GM12878 (cell line): ENCODE data around the gene LENG1. TPM values are rescaled to one million over a fixed set of nuclear protein-coding genes. Genes with fewer than 3 reads are reported as not detected.

Source experiments
- CBX5 ChIP-seq: sonication (generic); IDR thresholded peaks from 2 replicates; pipeline ENCODE4 v1.6.1; 2016; ENCODE audit warnings: low read depth, moderate library complexity, mild to moderate bottlenecking, inconsistent platforms
- CTCF ChIP-seq, 3 experiments: IDR thresholded peaks in 2 of 3; conservative IDR thresholded peaks in 1 of 3; 2 replicates each; pipeline ENCODE4 v1.5.1; 2011; ENCODE audit warnings: low read depth in 3 of 3, low read length in 3 of 3, mild to moderate bottlenecking in 3 of 3, control low read depth in 2 of 3, moderate library complexity in 2 of 3, inconsistent platforms in 1 of 3, mixed read lengths in 1 of 3; ENCODE audit not compliant: control insufficient read depth in 2 of 3, insufficient read depth in 1 of 3; ENCODE audit errors: extremely low read depth in 1 of 3
- E2F4 ChIP-seq: IDR thresholded peaks from 2 replicates; pipeline ENCODE4 v1.6.1; 2012; ENCODE audit warnings: low read depth, low read length, improper control_type of control experiment
- JUND ChIP-seq: IDR thresholded peaks from 2 replicates; pipeline ENCODE4 v1.6.1; 2012; ENCODE audit warnings: low read depth, mild to moderate bottlenecking, low read length, improper control_type of control experiment, moderate library complexity
- NFXL1 ChIP-seq: fragments of 450-650 bp; IDR thresholded peaks from 2 replicates; pipeline ENCODE4 v1.6.1; 2017; ENCODE audit warnings: antibody characterized with exemption, mild to moderate bottlenecking, borderline replicate concordance
- NRF1 ChIP-seq: conservative IDR thresholded peaks from 2 replicates; pipeline ENCODE4 v1.6.1; 2011; ENCODE audit warnings: mild to moderate bottlenecking, low read depth, low read length, improper control_type of control experiment
- POLR2AphosphoS5 ChIP-seq: IDR thresholded peaks from 2 replicates; pipeline ENCODE4 v1.6.1; 2011; ENCODE audit warnings: mild to moderate bottlenecking, low read length, inconsistent platforms
- TAF1 ChIP-seq: IDR thresholded peaks from 2 replicates; pipeline ENCODE4 v1.6.1; 2011; ENCODE audit warnings: mild to moderate bottlenecking, low read depth, low read length, borderline replicate concordance
- TBL1XR1 ChIP-seq: IDR thresholded peaks from 2 replicates; pipeline ENCODE4 v1.6.1; 2012; ENCODE audit warnings: low read depth, low read length, improper control_type of control experiment
- USF1 ChIP-seq: IDR thresholded peaks from 2 replicates; pipeline ENCODE4 v1.6.1; 2011; ENCODE audit warnings: borderline replicate concordance, low read depth, mild to moderate bottlenecking, moderate library complexity, mixed read lengths, low read length; ENCODE audit not compliant: insufficient read depth; ENCODE audit errors: extremely low read length
- YBX1 ChIP-seq: fragments of 450-650 bp; IDR thresholded peaks from 2 replicates; pipeline ENCODE4 v1.6.1; 2016; ENCODE audit warnings: antibody characterized with exemption
- YY1 ChIP-seq: IDR thresholded peaks from 2 replicates; pipeline ENCODE4 v1.6.1; 2011; ENCODE audit warnings: low read depth, mild to moderate bottlenecking, low read length
- ZBTB11 ChIP-seq: fragments of 450-650 bp; formaldehyde crosslinking; IDR thresholded peaks from 2 replicates; pipeline ENCODE4 v1.5.0; 2022; ENCODE audit warnings: mild to moderate bottlenecking, missing genetic modification characterization
- ZNF24 ChIP-seq: fragments of 450-650 bp; IDR thresholded peaks from 2 replicates; pipeline ENCODE4 v1.6.1; 2017; ENCODE audit warnings: antibody characterized with exemption, mild to moderate bottlenecking
- polyA plus RNA-seq, 11 experiments: library from polyadenylated mRNA; depleted of rRNA in 4 of 11; unstranded in 6 of 11; stranded (reverse) in 5 of 11; fragments of >200 nt; fragmentation: Nextera tagmentation in 4 of 11; fragmentation: Illumina TruSeq in 1 of 11; extraction: Ambion mirVana in 4 of 11; extraction: Trizol in 1 of 11; gene quantifications; 1 replicate in 1 of 11; 2 replicates in 10 of 11; pipeline versions ENCODE4 v1.2.1 to v1.2.3, GENCODE V29; 2011 to 2016; ENCODE audit warnings: inconsistent platforms in 2 of 11, missing spikeins in 2 of 11, low read depth in 1 of 11
- total RNA-seq, 4 experiments: library from RNA; depleted of rRNA in 3 of 4; stranded (reverse); fragments of >200 nt in 3 of 4; fragmentation: Illumina TruSeq in 1 of 4; extraction: Trizol in 1 of 4; gene quantifications; 2 replicates each; pipeline versions ENCODE4 v1.2.1 to v1.2.3, GENCODE V29; 2013 to 2021
- TF ChIP-seq, protein P1 (sequence below): fragments of 450-650 bp; IDR thresholded peaks from 2 replicates; pipeline ENCODE4 v1.6.1; 2014; ENCODE audit warnings: mild to moderate bottlenecking
- TF ChIP-seq, protein P2 (sequence below): IDR thresholded peaks from 2 replicates; pipeline ENCODE4 v1.6.1; 2012; ENCODE audit warnings: mild to moderate bottlenecking, low read depth, low read length

Gene LENG1
- total and polyA plus RNA-seq, 10 of the 15 experiments (the other 5 are each of a cell fraction or from before 2014, with no cell fraction given): 0.21 to 10.8 (median 5.8) TPM

- TF ChIP-seq, protein P1, sequence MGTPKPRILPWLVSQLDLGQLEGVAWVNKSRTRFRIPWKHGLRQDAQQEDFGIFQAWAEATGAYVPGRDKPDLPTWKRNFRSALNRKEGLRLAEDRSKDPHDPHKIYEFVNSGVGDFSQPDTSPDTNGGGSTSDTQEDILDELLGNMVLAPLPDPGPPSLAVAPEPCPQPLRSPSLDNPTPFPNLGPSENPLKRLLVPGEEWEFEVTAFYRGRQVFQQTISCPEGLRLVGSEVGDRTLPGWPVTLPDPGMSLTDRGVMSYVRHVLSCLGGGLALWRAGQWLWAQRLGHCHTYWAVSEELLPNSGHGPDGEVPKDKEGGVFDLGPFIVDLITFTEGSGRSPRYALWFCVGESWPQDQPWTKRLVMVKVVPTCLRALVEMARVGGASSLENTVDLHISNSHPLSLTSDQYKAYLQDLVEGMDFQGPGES: no peak
- TF ChIP-seq ZBTB11 (CRISPR knock-in tag): no peak
- no peak for TF ChIP-seq TBL1XR1
- TF ChIP-seq YY1: peak; percentile 29
- TF ChIP-seq E2F4: no peak
- TF ChIP-seq POLR2AphosphoS5: peak; percentile 53; the same call in 1 of the 2 replicates
- no peak for TF ChIP-seq USF1
- TF ChIP-seq CTCF (IDR thresholded peaks at IDR 0.05 in 2 of 3, conservative IDR thresholded peaks at IDR 0.05 in 1 of 3; ENCODE audit: control insufficient read depth in 2 of 3, extremely low read depth in 1 of 3, insufficient read depth in 1 of 3, low read depth in 3 of 3, low read length in 3 of 3): peak; percentile 19 to 47 (median 34); a peak in 4 of 6 replicates
- TF ChIP-seq YBX1: no peak
- TF ChIP-seq NRF1: 0 out of 2 replicates have a peak, but pooled peaks have one; percentile 9
- TF ChIP-seq TAF1: 0 out of 2 replicates have a peak, but pooled peaks have one; percentile 13
- TF ChIP-seq, protein P2, sequence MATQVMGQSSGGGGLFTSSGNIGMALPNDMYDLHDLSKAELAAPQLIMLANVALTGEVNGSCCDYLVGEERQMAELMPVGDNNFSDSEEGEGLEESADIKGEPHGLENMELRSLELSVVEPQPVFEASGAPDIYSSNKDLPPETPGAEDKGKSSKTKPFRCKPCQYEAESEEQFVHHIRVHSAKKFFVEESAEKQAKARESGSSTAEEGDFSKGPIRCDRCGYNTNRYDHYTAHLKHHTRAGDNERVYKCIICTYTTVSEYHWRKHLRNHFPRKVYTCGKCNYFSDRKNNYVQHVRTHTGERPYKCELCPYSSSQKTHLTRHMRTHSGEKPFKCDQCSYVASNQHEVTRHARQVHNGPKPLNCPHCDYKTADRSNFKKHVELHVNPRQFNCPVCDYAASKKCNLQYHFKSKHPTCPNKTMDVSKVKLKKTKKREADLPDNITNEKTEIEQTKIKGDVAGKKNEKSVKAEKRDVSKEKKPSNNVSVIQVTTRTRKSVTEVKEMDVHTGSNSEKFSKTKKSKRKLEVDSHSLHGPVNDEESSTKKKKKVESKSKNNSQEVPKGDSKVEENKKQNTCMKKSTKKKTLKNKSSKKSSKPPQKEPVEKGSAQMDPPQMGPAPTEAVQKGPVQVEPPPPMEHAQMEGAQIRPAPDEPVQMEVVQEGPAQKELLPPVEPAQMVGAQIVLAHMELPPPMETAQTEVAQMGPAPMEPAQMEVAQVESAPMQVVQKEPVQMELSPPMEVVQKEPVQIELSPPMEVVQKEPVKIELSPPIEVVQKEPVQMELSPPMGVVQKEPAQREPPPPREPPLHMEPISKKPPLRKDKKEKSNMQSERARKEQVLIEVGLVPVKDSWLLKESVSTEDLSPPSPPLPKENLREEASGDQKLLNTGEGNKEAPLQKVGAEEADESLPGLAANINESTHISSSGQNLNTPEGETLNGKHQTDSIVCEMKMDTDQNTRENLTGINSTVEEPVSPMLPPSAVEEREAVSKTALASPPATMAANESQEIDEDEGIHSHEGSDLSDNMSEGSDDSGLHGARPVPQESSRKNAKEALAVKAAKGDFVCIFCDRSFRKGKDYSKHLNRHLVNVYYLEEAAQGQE: no peak
- TF ChIP-seq JUND: no peak
- no peak for TF ChIP-seq NFXL1
- no peak for TF ChIP-seq ZNF24
- no peak for TF ChIP-seq CBX5
Observed at GRCh38 chr19:54189145-54189734, 29.7 kb upstream of the LENG1 start, which contains the start of gene MBOAT7 (continued).
